ENCODE measurements around the gene MLN. TPM values are rescaled to one million over a fixed set of nuclear protein-coding genes. Genes with fewer than 3 reads are reported as not detected.

The MLN gene
- total RNA-seq, 4 donors from 2014 or later = not detected

GRCh38 chr6:33789550-33789895, 14.3 kb downstream of the MLN start:
- Histone ChIP-seq H3K9me3 (no peaks in the 10 kb centered on the region), H3K4me3 (peak overlapping the region in 1 of 4 donors; percentile 85), H3K36me3 (peaks cover 0 to 5% (median 0%) of the 10 kb centered on the region in 3 donors), H3K4me1 (peaks cover 0 to 40% (median 13%) of the 10 kb centered on the region in 4 donors), H3K27me3 (no peaks in the 10 kb centered on the region), H3K27ac (peak overlapping the region in 2 of 4 donors; percentile 7 to 98)
- no peak for DNase-seq
- TF ChIP-seq POLR2A (IDR thresholded peaks at IDR 0.05) (no peak), CTCF (IDR thresholded peaks at IDR 0.05) (no peak)

DNA sequence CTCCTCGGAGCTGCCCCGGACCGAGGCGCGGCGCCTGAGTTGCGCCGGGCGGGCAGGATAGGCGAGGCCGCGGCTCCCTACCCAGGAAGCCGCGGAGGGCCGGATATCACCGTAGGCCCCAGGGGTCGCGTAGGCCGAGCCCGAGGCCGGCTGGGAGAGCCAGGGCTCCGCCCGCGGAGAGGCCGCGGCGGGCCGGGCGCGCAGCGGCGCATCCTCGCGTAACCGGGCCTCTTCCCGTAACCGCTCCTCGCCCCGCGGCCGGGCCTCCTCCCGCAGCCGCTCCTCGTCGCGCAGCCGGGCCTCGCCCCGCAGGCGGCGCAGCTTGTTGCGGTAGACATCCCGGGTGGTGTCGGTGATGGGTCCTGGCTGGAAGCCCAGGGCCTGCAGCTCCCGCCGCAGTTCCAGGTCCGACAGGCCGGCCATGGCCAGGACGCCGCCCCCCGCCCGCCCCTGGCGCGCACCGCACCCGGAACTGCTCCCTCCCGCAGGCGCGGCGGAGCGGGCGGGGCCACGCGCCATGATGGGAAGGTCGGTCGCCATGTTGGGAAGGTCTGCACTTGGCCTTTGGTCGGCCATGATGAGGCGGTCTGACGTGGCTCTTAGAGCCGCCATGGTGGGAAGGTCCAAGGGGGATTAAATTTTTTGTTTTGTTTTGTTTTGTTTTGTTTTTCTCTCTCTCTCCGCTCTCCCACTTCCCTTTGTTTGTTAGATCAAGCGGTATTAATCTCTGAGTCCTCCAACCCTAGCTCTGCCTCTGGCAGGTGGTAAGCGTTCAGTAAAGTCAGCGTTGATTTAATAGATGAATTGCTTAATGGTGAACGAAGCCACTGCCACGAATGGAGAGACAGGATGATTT, 14.9 kb downstream of the MLN start, which contains the start of gene LEMD2:
LEMD2 (minus strand) TSS at position 437 of the 856 bp plus-strand sequence; CDS start at position 423, 14 bp downstream.
- Histone ChIP-seq H3K9me3 (no peaks in the 10 kb centered on the region), H3K4me3 (peak within 1 kb of the TSS; percentile 85 to 98 (median 96)), H3K36me3 (peaks cover 0 to 11% (median 0%) of the 10 kb centered on the region in 3 donors), H3K27ac (peak within 1 kb of the TSS; percentile 96 to 99 (median 98)), H3K27me3 (no peaks in the 10 kb centered on the region), H3K4me1 (peaks cover 0 to 35% (median 13%) of the 10 kb centered on the region in 4 donors)
- peak; percentile 82 to 87 for TF ChIP-seq POLR2A (IDR thresholded peaks at IDR 0.05)
- TF ChIP-seq CTCF (IDR thresholded peaks at IDR 0.05) = peak in 1 of 6 experiments; percentile 17
- DNase-seq = peak; percentile 88 to 96 (median 96)

DNA sequence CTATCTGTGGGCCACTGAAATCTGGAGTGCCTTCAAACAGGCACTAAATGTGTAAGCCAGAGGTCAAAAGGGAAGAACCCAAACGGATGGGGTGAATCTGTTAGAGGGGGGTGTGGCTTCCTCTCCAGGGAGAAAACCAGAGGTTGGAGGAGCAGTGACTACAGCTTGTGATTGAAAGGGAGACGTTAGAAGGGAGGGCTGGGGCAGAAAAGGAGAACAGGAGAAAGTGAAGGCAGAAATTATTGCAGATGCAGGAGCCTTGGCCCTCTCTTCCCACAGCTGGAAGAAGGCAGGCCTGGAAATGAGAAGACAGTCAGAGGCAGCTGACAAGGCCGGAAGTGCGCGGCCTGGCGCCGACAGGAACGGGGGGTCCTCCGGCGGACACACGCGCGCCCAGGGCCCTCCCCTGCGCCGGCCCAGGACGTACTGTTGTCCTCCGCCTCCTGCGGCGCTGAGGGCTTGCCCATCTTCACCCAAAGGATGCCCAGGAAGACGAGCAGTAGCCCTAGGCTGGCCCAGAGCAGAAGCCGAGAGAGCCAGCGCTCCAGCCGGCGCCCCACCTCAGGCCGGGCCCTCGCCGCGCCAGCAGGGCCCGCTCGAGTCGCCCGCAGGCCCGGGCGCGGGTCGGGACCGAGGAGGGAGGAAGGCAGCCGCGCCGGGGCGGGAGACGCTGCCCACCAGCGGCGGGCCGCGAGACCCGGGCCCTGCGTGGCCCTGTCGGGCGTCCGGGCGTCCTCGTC, 15.7 kb downstream of the MLN start:
- H3K4me3 ChIP-seq = peak overlapping the region; percentile 85 to 98 (median 96)
- peaks cover 0 to 35% (median 13%) of the 10 kb centered on the region in 4 donors for H3K4me1 ChIP-seq
- H3K27me3 ChIP-seq = no peaks in the 10 kb centered on the region
- peaks cover 0 to 19% (median 0%) of the 10 kb centered on the region in 3 donors for H3K36me3 ChIP-seq
- H3K9me3 ChIP-seq = no peaks in the 10 kb centered on the region
- DNase-seq = peak; percentile 71 to 89 (median 73)
- TF ChIP-seq CTCF (IDR thresholded peaks at IDR 0.05) = peak in 1 of 6 experiments; percentile 3
- TF ChIP-seq POLR2A (IDR thresholded peaks at IDR 0.05) = peak; percentile 32 to 52
- peak overlapping the region; percentile 96 to 99 (median 98) for H3K27ac ChIP-seq

DNA sequence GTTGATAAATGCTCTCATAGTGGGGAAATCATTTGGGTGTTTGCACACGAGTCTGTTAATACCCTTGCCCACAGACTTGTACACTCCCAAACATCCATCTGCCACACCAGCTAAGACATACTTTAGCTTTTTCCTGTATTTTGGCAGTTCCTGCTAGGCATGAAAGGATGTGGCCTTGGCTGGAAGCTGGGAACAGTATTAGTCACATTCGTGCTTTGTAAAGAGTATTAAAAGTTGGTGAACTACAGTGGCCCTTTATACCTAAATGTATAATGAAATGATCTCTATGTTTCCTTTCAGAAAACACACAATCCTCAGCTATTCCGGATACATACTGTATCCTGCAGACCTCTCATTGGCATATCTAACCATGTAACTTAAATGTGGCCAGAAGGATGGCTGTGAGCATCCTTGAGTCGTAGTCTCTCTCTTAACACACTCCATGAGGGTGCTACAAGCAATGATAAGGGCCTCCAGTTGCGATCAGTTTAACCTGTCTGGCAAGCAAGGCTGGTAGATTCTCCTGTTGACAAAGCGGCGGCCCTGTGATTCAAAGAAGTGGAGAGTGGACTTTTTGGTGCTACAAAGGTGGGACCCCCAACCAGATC, 16.4 kb downstream of the MLN start:
- TF ChIP-seq CTCF (IDR thresholded peaks at IDR 0.05) = no peak
- no peak for TF ChIP-seq POLR2A (IDR thresholded peaks at IDR 0.05)
- DNase-seq = no peak
- Histone ChIP-seq H3K36me3 (peaks cover 0 to 25% (median 0%) of the 10 kb centered on the region in 3 donors), H3K4me1 (peaks cover 0 to 35% (median 13%) of the 10 kb centered on the region in 4 donors), H3K27me3 (no peaks in the 10 kb centered on the region), H3K27ac (peak overlapping the region; percentile 96 to 99 (median 98)), H3K9me3 (no peaks in the 10 kb centered on the region), H3K4me3 (peak overlapping the region; percentile 85 to 98 (median 96))

GRCh38 chr6:33786736-33787135, 17.1 kb downstream of the MLN start:
- Histone ChIP-seq H3K36me3 (peaks cover 0 to 33% (median 0%) of the 10 kb centered on the region in 3 donors), H3K4me1 (peaks cover 0 to 35% (median 13%) of the 10 kb centered on the region in 4 donors), H3K27me3 (no peaks in the 10 kb centered on the region), H3K27ac (peak overlapping the region in 2 of 4 donors; percentile 96 to 99), H3K9me3 (no peaks in the 10 kb centered on the region), H3K4me3 (peak overlapping the region in 1 of 4 donors; percentile 85)
- TF ChIP-seq CTCF (IDR thresholded peaks at IDR 0.05) (no peak), POLR2A (IDR thresholded peaks at IDR 0.05) (no peak)
- DNase-seq = no peak

Data from Peyer's patch (tissue), 4 donors.